ENCODE results near the gene RAB18. TPM values are rescaled to one million over a fixed set of nuclear protein-coding genes. Genes with fewer than 3 reads are reported as not detected.
"Not testable (repeated sequence)": the region's sequence is repeated elsewhere in the genome, so short reads cannot be mapped to it uniquely, and the experiment has no call there.

The RAB18 gene
- total RNA-seq, 1 experiment from 2014 or later, result 89.4 TPM

GRCh38 chr10:27569946-27570345, 65.8 kb downstream of the RAB18 start:
- no peaks in the 10 kb centered on the region; a peak in 2 of 5 replicates for H3K9me3 Mint-ChIP-seq
- WGBS (ENCODE audit: extremely low coverage, insufficient read length, low lambda C conversion rate), result no CpG with 5 or more reads among the region's 4 CpGs

GRCh38 chr10:27577038-27577437, 72.9 kb downstream of the RAB18 start:
- H3K4ac ChIP-seq (ENCODE audit: low read depth, low read length); H2AK5ac ChIP-seq (ENCODE audit: insufficient read length, low read length); H3T11ph ChIP-seq (ENCODE audit: low read length); H3K27me3 ChIP-seq (ENCODE audit: insufficient read depth, low read length); H3K4me2 ChIP-seq (ENCODE audit: insufficient read depth, insufficient read length, low read length); H3K56ac ChIP-seq (ENCODE audit: insufficient read length, low read depth, low read length); H3K23ac ChIP-seq (ENCODE audit: insufficient read length, low read depth, low read length); H3K14ac ChIP-seq (ENCODE audit: insufficient read depth, low read length); H3K4me3 Mint-ChIP-seq; H3K27ac Mint-ChIP-seq; H3K18ac ChIP-seq (ENCODE audit: insufficient read length, low read depth, low read length); H3K9ac ChIP-seq (ENCODE audit: extremely low read depth, insufficient read length, low read length); H4K8ac ChIP-seq (replicated peaks; ENCODE audit: insufficient read length, low read depth, low read length); H3K4me1 ChIP-seq (ENCODE audit: insufficient read depth, low read length); H2BK120ac ChIP-seq (ENCODE audit: low read depth, low read length, poor library complexity, severe bottlenecking); H4K5ac ChIP-seq (ENCODE audit: insufficient read length, low read depth, low read length); H3K4me1 Mint-ChIP-seq; H3K9me3 Mint-ChIP-seq; H4K20me1 ChIP-seq (ENCODE audit: control insufficient read depth, insufficient read depth, insufficient read length); H3K36me3 Mint-ChIP-seq (ENCODE audit: insufficient read depth in 1 of 3, low read depth in 3 of 3); H3K79me1 ChIP-seq (ENCODE audit: insufficient read depth, low read depth, low read length, poor library complexity, severe bottlenecking); H2BK5ac ChIP-seq (ENCODE audit: insufficient read length, low read length); H2BK15ac ChIP-seq (ENCODE audit: low read depth, low read length); DNase-seq; H3K9me3 ChIP-seq (ENCODE audit: control insufficient read depth, low read depth, low read length); H3K23me2 ChIP-seq (ENCODE audit: insufficient read length, low read depth, low read length, poor library complexity, severe bottlenecking); H2BK12ac ChIP-seq (ENCODE audit: insufficient read length, low read depth, low read length); H3K27ac ChIP-seq (ENCODE audit: insufficient read length, low read depth, low read length); H2AFZ ChIP-seq (ENCODE audit: low read length); H3K79me2 ChIP-seq (ENCODE audit: insufficient read depth, low read length); H4K91ac ChIP-seq (ENCODE audit: insufficient read length, low read depth, low read length); H2BK20ac ChIP-seq (ENCODE audit: low read depth, low read length, poor library complexity, severe bottlenecking); H3K27me3 Mint-ChIP-seq (ENCODE audit: low read depth): not testable (repeated sequence)
- no CpG with 5 or more reads among the region's 5 CpGs for WGBS (ENCODE audit: extremely low coverage, insufficient read length, low lambda C conversion rate)

More at GRCh38 chr10:27569946-27570345, 65.8 kb downstream of the RAB18 start:
- H2BK12ac ChIP-seq (ENCODE audit: insufficient read length, low read depth, low read length), result no peak overlapping the region
- no peak overlapping the region for H3K27ac ChIP-seq (ENCODE audit: insufficient read length, low read depth, low read length)
- H3K79me2 ChIP-seq (ENCODE audit: insufficient read depth, low read length), result no peaks in the 10 kb centered on the region
- H3K4me1 ChIP-seq (ENCODE audit: insufficient read depth, low read length), result no peaks in the 10 kb centered on the region
- DNase-seq, result no peak
- Mint-ChIP-seq H3K4me3 (no peak overlapping the region), H3K4me1 (no peaks in the 10 kb centered on the region), H3K27ac (no peak overlapping the region), H3K36me3 (ENCODE audit: insufficient read depth in 1 of 3, low read depth in 3 of 3) (no peaks in the 10 kb centered on the region), H3K27me3 (ENCODE audit: low read depth) (no peaks in the 10 kb centered on the region)
- no peak overlapping the region for H3T11ph ChIP-seq (ENCODE audit: low read length)
- H4K91ac ChIP-seq (ENCODE audit: insufficient read length, low read depth, low read length), result no peak overlapping the region
- H3K23me2 ChIP-seq (ENCODE audit: insufficient read length, low read depth, low read length, poor library complexity, severe bottlenecking), result no peaks in the 10 kb centered on the region
- H3K27me3 ChIP-seq (ENCODE audit: insufficient read depth, low read length), result no peaks in the 10 kb centered on the region
- no peak overlapping the region for H3K18ac ChIP-seq (ENCODE audit: insufficient read length, low read depth, low read length)
- no peak overlapping the region for H3K4ac ChIP-seq (ENCODE audit: low read depth, low read length)
- H3K4me2 ChIP-seq (ENCODE audit: insufficient read depth, insufficient read length, low read length), result no peak overlapping the region
- H3K14ac ChIP-seq (ENCODE audit: insufficient read depth, low read length), result no peak overlapping the region
- no peak overlapping the region for H2BK120ac ChIP-seq (ENCODE audit: low read depth, low read length, poor library complexity, severe bottlenecking)
- no peak overlapping the region for H2BK15ac ChIP-seq (ENCODE audit: low read depth, low read length)
- no peak for TF ChIP-seq CTCF (conservative IDR thresholded peaks at IDR 0.05)
- no peak overlapping the region for H3K56ac ChIP-seq (ENCODE audit: insufficient read length, low read depth, low read length)
- H2AFZ ChIP-seq (ENCODE audit: low read length), result no peak overlapping the region
- H2BK20ac ChIP-seq (ENCODE audit: low read depth, low read length, poor library complexity, severe bottlenecking), result no peak overlapping the region
- H3K9me3 ChIP-seq (ENCODE audit: control insufficient read depth, low read depth, low read length), result no peaks in the 10 kb centered on the region
- no peak overlapping the region for H3K23ac ChIP-seq (ENCODE audit: insufficient read length, low read depth, low read length)
- no peak overlapping the region for H3K9ac ChIP-seq (ENCODE audit: extremely low read depth, insufficient read length, low read length)
- no peaks in the 10 kb centered on the region for H4K20me1 ChIP-seq (ENCODE audit: control insufficient read depth, insufficient read depth, insufficient read length)
- no peak overlapping the region for H2AK5ac ChIP-seq (ENCODE audit: insufficient read length, low read length)
- H4K5ac ChIP-seq (ENCODE audit: insufficient read length, low read depth, low read length), result no peak overlapping the region
- no peaks in the 10 kb centered on the region for H3K79me1 ChIP-seq (ENCODE audit: insufficient read depth, low read depth, low read length, poor library complexity, severe bottlenecking)
- H4K8ac ChIP-seq (replicated peaks; ENCODE audit: insufficient read length, low read depth, low read length), result no peak overlapping the region
- H2BK5ac ChIP-seq (ENCODE audit: insufficient read length, low read length), result no peak overlapping the region
